Testis (tissue), 3 donors: ENCODE data around the gene DDC. TPM values are rescaled to one million over a fixed set of nuclear protein-coding genes. Genes with fewer than 3 reads are reported as not detected.
A peak's percentile ranks its signal among the peaks of the same experiment; 100 is the strongest.

Experiments
- DNase-seq: peaks from one replicate; pipeline ENCODE4 v3.0.0-alpha.2; 2019
- H3K27ac ChIP-seq, 2 donors: fragments of 200-600 bp; sonication (generic); one replicate each; pipeline ENCODE4 v1.5.1; 2019
- H3K27me3 ChIP-seq: fragments of 200-600 bp; sonication (generic); one replicate; pipeline ENCODE4 v1.5.1; 2019
- H3K36me3 ChIP-seq: fragments of 200-600 bp; sonication (generic); one replicate; pipeline ENCODE4 v1.5.1; 2017; ENCODE audit warnings: low read depth; ENCODE audit errors: missing control alignments
- H3K4me1 ChIP-seq: fragments of 200-600 bp; sonication (generic); one replicate; pipeline ENCODE4 v1.5.1; 2019
- H3K4me3 ChIP-seq, 2 donors: fragments of 200-600 bp; sonication (generic); one replicate each; pipeline ENCODE4 v1.5.1; 2017 to 2019
- H3K9me3 ChIP-seq: fragments of 200-600 bp; sonication (generic); one replicate; pipeline ENCODE4 v1.5.1; 2017
- CTCF ChIP-seq, 3 experiments: fragments of 450-650 bp in 2 of 3; fragments of 200-600 bp in 1 of 3; sonication (generic) in 1 of 3; IDR thresholded peaks; one replicate each; pipeline ENCODE4 v1.5.1; 2016 to 2019; ENCODE audit warnings: antibody characterized with exemption in 3 of 3, mild to moderate bottlenecking in 2 of 3, moderate library complexity in 1 of 3
- POLR2A ChIP-seq: fragments of 450-650 bp; IDR thresholded peaks from one replicate; pipeline ENCODE4 v1.6.1; 2017; ENCODE audit warnings: antibody characterized with exemption, mild to moderate bottlenecking, moderate library complexity
- WGBS, 2 donors: methylation state at CpG; one replicate each; pipeline ENCODE4 v1.1.5; 2018; 5-methylcytosine and 5-hydroxymethylcytosine counted together
- intact Hi-C: fragments of 100-400 bp; cut with DNase I; formaldehyde crosslinking; loops from one replicate; pipeline ENCODE4 v1.15.1; 2023; ENCODE audit warnings: low total_unique reads
- polyA plus RNA-seq: library from polyadenylated mRNA; stranded (reverse); fragments of 350-450 nt; fragmentation: Illumina TruSeq; extraction: RNeasy Lipid Tissue Mini Kit (QIAGEN cat#74804); gene quantifications from one replicate; pipeline ENCODE4 v1.2.3, GENCODE V29; 2014; ENCODE audit warnings: low read depth, low replicate concordance; ENCODE audit not compliant: insufficient read depth
- total RNA-seq, 2 donors: library from RNA; depleted of rRNA; stranded (reverse); fragments of >200 nt; gene quantifications; one replicate each; pipeline ENCODE4 v1.2.3, GENCODE V29; 2016

Gene DDC
- total and polyA plus RNA-seq, 3 donors from 2014 or later = 1.2 to 4.1 (median 3.3) TPM

- H3K27me3 ChIP-seq = no peaks in the 10 kb centered on the region
- peaks cover 4% of the 10 kb centered on the region for H3K4me1 ChIP-seq
- peak overlapping the region; percentile 78 for H3K27ac ChIP-seq
- peak overlapping the region; percentile 70 to 74 for H3K4me3 ChIP-seq
- DNase-seq = peak; percentile 39
- intact Hi-C loops = no loop called here
- H3K9me3 ChIP-seq = no peaks in the 10 kb centered on the region
- H3K36me3 ChIP-seq = no peaks in the 10 kb centered on the region
- TF ChIP-seq POLR2A = no peak
- no peak for TF ChIP-seq CTCF (IDR thresholded peaks at IDR 0.05)
- 17 to 21% methylated on average over 21 to 29 of the region's 32 CpGs for WGBS, 2 donors
These were observed 114.6 kb downstream of the DDC start for GRCh38 chr7:50450590-50451032.

- H3K4me3 ChIP-seq = peak within 1 kb of the TSS; percentile 70 to 74
- WGBS, 2 donors = 1 to 2% methylated on average over 12 to 60 of the region's 63 CpGs
- peaks cover 4% of the 10 kb centered on the region for H3K4me1 ChIP-seq
- H3K9me3 ChIP-seq = no peaks in the 10 kb centered on the region
- no peaks in the 10 kb centered on the region for H3K36me3 ChIP-seq
- DNase-seq = peak; percentile 87
- TF ChIP-seq CTCF (IDR thresholded peaks at IDR 0.05) = no peak
- no peak for TF ChIP-seq POLR2A
- H3K27ac ChIP-seq = peak within 1 kb of the TSS; percentile 78
- H3K27me3 ChIP-seq = no peaks in the 10 kb centered on the region
- intact Hi-C loops = no loop called here
These were observed 115.2 kb downstream of the DDC start, which contains the start of gene FIGNL1 for GRCh38 chr7:50449881-50450589. Gene FIGNL1 (minus strand): TSS chr7:50450350. CDS start chr7:50447287, 3,063 bp downstream.

DNA sequence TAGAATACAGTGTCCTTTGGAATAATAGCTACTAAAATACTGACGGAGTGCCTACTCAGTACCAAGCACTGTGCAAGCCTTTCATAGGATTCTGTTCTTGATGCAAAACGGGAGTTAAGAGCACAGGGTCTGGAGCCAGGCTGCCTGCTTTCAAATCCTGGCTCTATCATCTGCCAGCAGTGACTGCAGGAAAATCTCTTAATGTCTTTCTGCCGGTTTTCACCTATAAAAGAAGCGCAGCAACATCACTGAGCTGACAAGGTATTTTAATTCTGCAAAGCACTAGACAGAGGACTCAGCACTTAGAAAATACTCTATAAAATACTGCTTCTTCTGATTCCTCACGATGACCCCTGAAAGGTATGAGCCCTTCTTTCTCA lies 115.7 kb downstream of the DDC start:
- H3K36me3 ChIP-seq = no peaks in the 10 kb centered on the region
- H3K27me3 ChIP-seq = no peaks in the 10 kb centered on the region
- H3K4me1 ChIP-seq = peaks cover 4% of the 10 kb centered on the region
- intact Hi-C loops = no loop called here
- peak overlapping the region; percentile 70 to 74 for H3K4me3 ChIP-seq
- H3K27ac ChIP-seq = peak overlapping the region; percentile 78
- no peak for TF ChIP-seq POLR2A
- 1 to 5% methylated on average over 5 of the region's 5 CpGs for WGBS, 2 donors
- DNase-seq = no peak
- H3K9me3 ChIP-seq = no peaks in the 10 kb centered on the region

GRCh38 chr7:50448823-50449222 lies 116.4 kb downstream of the DDC start:
- no peak overlapping the region for H3K27ac ChIP-seq
- no peaks in the 10 kb centered on the region for H3K36me3 ChIP-seq
- H3K4me3 ChIP-seq = no peak overlapping the region
- no peak for TF ChIP-seq POLR2A
- no peak for TF ChIP-seq CTCF (IDR thresholded peaks at IDR 0.05)
- no peaks in the 10 kb centered on the region for H3K27me3 ChIP-seq
- peaks cover 4% of the 10 kb centered on the region for H3K4me1 ChIP-seq
- DNase-seq = no peak
- intact Hi-C loops = no loop called here
- no peaks in the 10 kb centered on the region for H3K9me3 ChIP-seq

GRCh38 chr7:50446542-50446960 lies 118.7 kb downstream of the DDC start:
- intact Hi-C loops = no loop called here
- no peaks in the 10 kb centered on the region for H3K27me3 ChIP-seq
- DNase-seq = no peak

More at GRCh38 chr7:50446542-50446960, 118.7 kb downstream of the DDC start:
- Histone ChIP-seq H3K4me1 (peaks cover 4% of the 10 kb centered on the region), H3K36me3 (no peaks in the 10 kb centered on the region), H3K9me3 (no peaks in the 10 kb centered on the region), H3K4me3 (no peak overlapping the region), H3K27ac (no peak overlapping the region)
- 85 to 87% methylated on average over 4 of the region's 4 CpGs for WGBS, 2 donors
- TF ChIP-seq CTCF (IDR thresholded peaks at IDR 0.05) = no peak
- TF ChIP-seq POLR2A = no peak
